Gastroesophageal sphincter (tissue), 4 donors: Measurements from ENCODE around the gene BTBD6. TPM values are rescaled to one million over a fixed set of nuclear protein-coding genes. Genes with fewer than 3 reads are reported as not detected.

Experiments used
- ATAC-seq: fragments of 150-250 bp; one replicate; pipeline ENCODE4 v1.9.1; 2016; ENCODE audit warnings: mild to moderate bottlenecking, moderate library complexity
- H3K27ac ChIP-seq, 4 donors: fragments of 200-600 bp; sonication (generic) in 3 of 4; 1 replicate in 3 of 4; 2 replicates in 1 of 4; pipeline ENCODE4 v1.5.1; 2016 to 2019
- H3K27me3 ChIP-seq: fragments of 200-600 bp; sonication (generic); one replicate; pipeline ENCODE4 v1.5.1; 2019
- H3K36me3 ChIP-seq, 2 donors: fragments of 200-600 bp; sonication (generic); one replicate each; pipeline ENCODE4 v1.5.1; 2019; ENCODE audit warnings: control low read depth in 1 of 2
- H3K4me1 ChIP-seq, 3 donors: fragments of 200-600 bp; sonication (generic); 1 replicate in 2 of 3; 2 replicates in 1 of 3; pipeline ENCODE4 v1.5.1; 2016 to 2019; ENCODE audit warnings: control low read depth in 2 of 3
- H3K4me3 ChIP-seq, 2 donors: fragments of 200-600 bp; sonication (generic); one replicate each; pipeline ENCODE4 v1.5.1; 2019; ENCODE audit warnings: mild to moderate bottlenecking in 1 of 2, moderate library complexity in 1 of 2
- H3K9me3 ChIP-seq, 3 donors: fragments of 200-600 bp; sonication (generic); one replicate each; pipeline ENCODE4 v1.5.1; 2017 to 2019; ENCODE audit warnings: control low read depth in 2 of 3
- CTCF ChIP-seq, 4 experiments: fragments of 200-600 bp in 2 of 4; fragments of 450-650 bp in 2 of 4; sonication (generic) in 1 of 4; IDR thresholded peaks; one replicate each; pipeline ENCODE4 v1.5.1; 2017 to 2019; ENCODE audit warnings: antibody characterized with exemption in 4 of 4, mild to moderate bottlenecking in 2 of 4, moderate library complexity in 2 of 4
- EP300 ChIP-seq: sonication (generic); formaldehyde crosslinking; IDR thresholded peaks from one replicate; pipeline ENCODE4 v1.6.1; 2017; ENCODE audit warnings: antibody characterized with exemption, mild to moderate bottlenecking
- POLR2A ChIP-seq, 2 donors: fragments of 450-650 bp; IDR thresholded peaks; one replicate each; pipeline ENCODE4 v1.6.1; 2017; ENCODE audit warnings: antibody characterized with exemption in 2 of 2, mild to moderate bottlenecking in 2 of 2, moderate library complexity in 1 of 2
- POLR2AphosphoS5 ChIP-seq: sonication (generic); formaldehyde crosslinking; IDR thresholded peaks from one replicate; pipeline ENCODE4 v1.6.1; 2017; ENCODE audit warnings: antibody characterized with exemption
- WGBS, 2 donors: methylation state at CpG; one replicate each; pipeline ENCODE4 v1.1.5; 2018; ENCODE audit warnings: low coverage in 1 of 2; 5-methylcytosine and 5-hydroxymethylcytosine counted together
- total RNA-seq, 4 donors: library from RNA; depleted of rRNA; stranded (reverse); fragments of >200 nt; gene quantifications; one replicate each; pipeline ENCODE4 v1.1.0, GENCODE V29; 2016

BTBD6 gene
- total RNA-seq, 4 donors from 2014 or later, result 50.9 to 80.7 (median 66.1) TPM

GRCh38 chr14:105206873-105207272 lies 41.5 kb upstream of the BTBD6 start:
- 20% methylated on average over 2 of the region's 5 CpGs; no CpG with 5 or more reads in 1 of the 2 donors for WGBS, 2 donors
- peaks cover 4% of the 10 kb centered on the region for H3K27me3 ChIP-seq
- H3K9me3 ChIP-seq, result no peaks in the 10 kb centered on the region
- TF ChIP-seq POLR2A (IDR thresholded peaks at IDR 0.05) (no peak), POLR2AphosphoS5 (no peak), EP300 (no peak), CTCF (IDR thresholded peaks at IDR 0.05) (no peak)
- H3K4me1 ChIP-seq, result peaks cover 0 to 53% (median 16%) of the 10 kb centered on the region in 3 donors
- H3K27ac ChIP-seq, result no peak overlapping the region
- ATAC-seq, result no peak
- peaks cover 0 to 33% of the 10 kb centered on the region in 2 donors for H3K36me3 ChIP-seq
- H3K4me3 ChIP-seq, result no peak overlapping the region

GRCh38 chr14:105207460-105207901 lies 40.9 kb upstream of the BTBD6 start:
- Histone ChIP-seq H3K36me3 (peaks cover 0 to 39% of the 10 kb centered on the region in 2 donors), H3K27ac (no peak overlapping the region), H3K9me3 (no peaks in the 10 kb centered on the region), H3K4me3 (no peak overlapping the region), H3K27me3 (no peaks in the 10 kb centered on the region), H3K4me1 (peaks cover 0 to 47% (median 13%) of the 10 kb centered on the region in 3 donors)
- ATAC-seq, result no peak
- WGBS, 2 donors, result no CpG with 5 or more reads among the region's 13 CpGs
- no peak for TF ChIP-seq POLR2A (IDR thresholded peaks at IDR 0.05)
- TF ChIP-seq CTCF (IDR thresholded peaks at IDR 0.05), result no peak
- TF ChIP-seq EP300, result no peak
- no peak for TF ChIP-seq POLR2AphosphoS5

- Histone ChIP-seq H3K27ac (no peak overlapping the region), H3K9me3 (no peaks in the 10 kb centered on the region), H3K27me3 (no peaks in the 10 kb centered on the region), H3K4me3 (no peak overlapping the region), H3K36me3 (peaks cover 0 to 46% of the 10 kb centered on the region in 2 donors), H3K4me1 (peaks cover 0 to 40% (median 11%) of the 10 kb centered on the region in 3 donors)
- no peak for ATAC-seq
- WGBS, 2 donors, result 94% methylated on average over 9 of the region's 25 CpGs; no CpG with 5 or more reads in 1 of the 2 donors
- TF ChIP-seq CTCF (IDR thresholded peaks at IDR 0.05) (no peak), POLR2A (IDR thresholded peaks at IDR 0.05) (no peak), POLR2AphosphoS5 (no peak), EP300 (no peak)
Measured at GRCh38 chr14:105207996-105208737, 40.2 kb upstream of the BTBD6 start.

GRCh38 chr14:105208738-105209075 lies 39.6 kb upstream of the BTBD6 start:
- WGBS, 2 donors, result no CpG with 5 or more reads among the region's 12 CpGs
- no peaks in the 10 kb centered on the region for H3K9me3 ChIP-seq
- no peak overlapping the region for H3K27ac ChIP-seq
- no peaks in the 10 kb centered on the region for H3K27me3 ChIP-seq
- no peak overlapping the region for H3K4me3 ChIP-seq
- H3K4me1 ChIP-seq, result peaks cover 0 to 35% (median 9%) of the 10 kb centered on the region in 3 donors
- TF ChIP-seq POLR2A (IDR thresholded peaks at IDR 0.05), result no peak
- TF ChIP-seq POLR2AphosphoS5, result no peak
- no peak for TF ChIP-seq CTCF (IDR thresholded peaks at IDR 0.05)
- TF ChIP-seq EP300, result no peak
- ATAC-seq, result no peak
- H3K36me3 ChIP-seq, result peaks cover 0 to 51% of the 10 kb centered on the region in 2 donors

GRCh38 chr14:105209091-105209490 lies 39.2 kb upstream of the BTBD6 start:
- H3K9me3 ChIP-seq, result no peaks in the 10 kb centered on the region
- no peak for TF ChIP-seq EP300
- WGBS, 2 donors, result no CpG with 5 or more reads among the region's 8 CpGs
- no peak overlapping the region for H3K4me3 ChIP-seq
- H3K27ac ChIP-seq, result no peak overlapping the region
- no peaks in the 10 kb centered on the region for H3K27me3 ChIP-seq
- H3K36me3 ChIP-seq, result peaks cover 0 to 55% of the 10 kb centered on the region in 2 donors
- no peak for ATAC-seq
- H3K4me1 ChIP-seq, result peaks cover 0 to 35% (median 6%) of the 10 kb centered on the region in 3 donors
